K562 (cell line): ENCODE results near the gene SELENOM. TPM values are rescaled to one million over a fixed set of nuclear protein-coding genes. Genes with fewer than 3 reads are reported as not detected.

Experiments used
- ATAC-seq: fragments of 200-7000 bp; cut with Tn5 transposase; 3 replicates; pipeline ENCODE4 v1.9.1; 2020; ENCODE audit warnings: moderate library complexity
- BruUV-seq: library from RNA; stranded (reverse); fragments of 400-500 nt; replicated peaks from 2 replicates; lab custom pipeline; 2021; lab: Mats Ljungman, UMichigan
- CTCF ChIA-PET: fragments of 300-600 bp; formaldehyde crosslinking; extraction: SDS; loops from one replicate; lab custom pipeline; 2021; ENCODE audit warnings: low intra/inter-chr PET ratio; lab: Yijun Ruan, JAX
- POLR2A ChIA-PET: fragments of 300-600, 350-650 bp; sonication (Branson Sonifier 250); formaldehyde crosslinking; extraction: SDS; loops from one replicate; lab custom pipeline; 2021; ENCODE audit warnings: antibody characterized with exemption, inconsistent platforms; lab: Yijun Ruan, JAX
- DNase-seq, 4 experiments: peaks; one replicate each; pipeline versions ENCODE4 v3.0.0 to v3.0.0-alpha.2; 2011 to 2018; ENCODE audit warnings: low spot score in 3 of 4, mixed read lengths in 3 of 4; ENCODE audit errors: extremely low read depth in 1 of 4
- FAIRE-seq: peaks from 2 replicates; lab custom pipeline; 2011; peaks lifted over from hg19 to GRCh38; lab: Jason Lieb, UNC
- H2AFZ ChIP-seq: 2 replicates; pipeline ENCODE4 v1.6.0; 2011; ENCODE audit warnings: low read depth, low read length, control low read depth, inconsistent platforms
- H3K27ac ChIP-seq: fragments of 200-600 bp; 3 replicates; pipeline ENCODE4 v1.8.0; 2011; ENCODE audit warnings: low read depth, mild to moderate bottlenecking, control low read depth, inconsistent platforms, low read length, moderate library complexity, mixed read lengths; ENCODE audit errors: extremely low read depth
- H3K27me3 ChIP-seq, 2 experiments: fragments of 300-600 bp in 1 of 2; 2 replicates in 1 of 2; 3 replicates in 1 of 2; pipeline versions ENCODE4 v1.6.0 to v1.8.0; 2011; ENCODE audit warnings: inconsistent platforms in 2 of 2, low read length in 2 of 2, mild to moderate bottlenecking in 1 of 2, mixed read lengths in 1 of 2, moderate library complexity in 1 of 2; ENCODE audit not compliant: control insufficient read depth in 2 of 2, insufficient read depth in 2 of 2
- H3K36me3 ChIP-seq: fragments of 300-600 bp; 3 replicates; pipeline ENCODE4 v1.8.0; 2011; ENCODE audit warnings: mild to moderate bottlenecking, low read length, inconsistent platforms; ENCODE audit not compliant: control insufficient read depth, insufficient read depth
- H3K4me1 ChIP-seq, 2 experiments: fragments of 200-600 bp in 1 of 2; replicated peaks in 1 of 2; 2 replicates in 1 of 2; 3 replicates in 1 of 2; pipeline versions ENCODE4 v1.5.1 to v1.8.0; 2011; ENCODE audit warnings: inconsistent platforms in 2 of 2, low read length in 2 of 2, mild to moderate bottlenecking in 1 of 2, mixed read lengths in 1 of 2, moderate library complexity in 1 of 2; ENCODE audit not compliant: control insufficient read depth in 2 of 2, insufficient read depth in 2 of 2
- H3K4me2 ChIP-seq: 2 replicates; pipeline ENCODE4 v1.6.1; 2011; ENCODE audit warnings: low read length, control low read depth, inconsistent platforms, mixed read lengths; ENCODE audit not compliant: insufficient read depth
- H3K4me3 ChIP-seq: fragments of 200-600 bp; sonication (generic), shearing (Covaris generic); 2 replicates; pipeline ENCODE4 v1.5.1; 2016; ENCODE audit warnings: control low read depth, inconsistent platforms
- H3K79me2 ChIP-seq: fragments of 200-600 bp; 3 replicates; pipeline ENCODE4 v1.8.0; 2011; ENCODE audit warnings: low read length, inconsistent platforms; ENCODE audit not compliant: control insufficient read depth, insufficient read depth
- H3K9ac ChIP-seq, 2 experiments: 2 replicates each; pipeline versions ENCODE4 v1.6.0 to v1.6.1; 2011; ENCODE audit warnings: low read depth in 2 of 2, low read length in 2 of 2, control low read depth in 1 of 2, inconsistent platforms in 1 of 2, mild to moderate bottlenecking in 1 of 2, mixed read lengths in 1 of 2; ENCODE audit not compliant: insufficient read depth in 1 of 2
- H3K9me1 ChIP-seq: one replicate; pipeline ENCODE4 v1.6.0; 2011; ENCODE audit warnings: inconsistent platforms, mild to moderate bottlenecking, low read length, moderate library complexity; ENCODE audit not compliant: control insufficient read depth, insufficient read depth
- H3K9me3 ChIP-seq: replicated peaks from 2 replicates; pipeline ENCODE4 v1.5.1; 2011; ENCODE audit warnings: low read depth, low read length, inconsistent platforms; ENCODE audit not compliant: control insufficient read depth, insufficient read depth
- H4K20me1 ChIP-seq: replicated peaks from 2 replicates; pipeline ENCODE4 v1.6.1; 2011; ENCODE audit warnings: low read length, inconsistent platforms, mixed read lengths; ENCODE audit not compliant: control insufficient read depth, insufficient read depth
- DMBX1 ChIP-seq: fragments of 250-450 bp; sonication (Bioruptor Pico); IDR thresholded peaks from 2 replicates; pipeline ENCODE4 v1.8.0; 2022; ENCODE audit warnings: inconsistent platforms, mild to moderate bottlenecking, moderate library complexity, borderline replicate concordance
- NR2C1 ChIP-seq, 2 experiments: fragments of 450-650 bp; IDR thresholded peaks; 2 replicates each; pipeline ENCODE4 v1.6.1; 2017; ENCODE audit warnings: mild to moderate bottlenecking in 2 of 2, antibody characterized with exemption in 1 of 2, inconsistent platforms in 1 of 2, missing compliant biosample characterization in 1 of 2, missing genetic modification characterization in 1 of 2
- WGBS: fragments of 100-300 bp; shearing (Covaris generic); methylation state at CpG from one replicate; pipeline ENCODE4 v1.1.6; 2016; ENCODE audit warnings: low coverage, mixed read lengths; ENCODE audit not compliant: insufficient coverage; ENCODE audit errors: missing lambda C conversion rate; 5-methylcytosine and 5-hydroxymethylcytosine counted together
- in situ Hi-C: fragments of 300-500 bp; cut with MboI; formaldehyde crosslinking; loops from 4 replicates; pipeline ENCODE4 v1.15.0; 2018; ENCODE audit warnings: inconsistent platforms, mixed read lengths
- intact Hi-C: fragments of 100-400 bp; cut with micrococcal nuclease; formaldehyde crosslinking; loops from 2 replicates; pipeline ENCODE4 v1.14.2; 2022
- polyA plus RNA-seq, 8 experiments: library from polyadenylated mRNA; depleted of rRNA in 4 of 8; stranded (reverse) in 5 of 8; unstranded in 3 of 8; fragments of >200 nt; fragmentation: Nextera tagmentation in 2 of 8; fragmentation: Illumina TruSeq in 1 of 8; extraction: Ambion mirVana in 2 of 8; extraction: Trizol in 1 of 8; gene quantifications; 2 replicates each; pipeline versions ENCODE4 v1.2.1 to v1.2.3, GENCODE V29; 2011 to 2014; ENCODE audit warnings: inconsistent platforms in 1 of 8, missing spikeins in 1 of 8
- total RNA-seq, 7 experiments: library from RNA; depleted of rRNA in 6 of 7; stranded (reverse); fragments of >200 nt in 6 of 7; fragmentation: Illumina TruSeq in 2 of 7; extraction: Trizol in 2 of 7; gene quantifications; 2 replicates each; pipeline versions ENCODE4 v1.2.1 to v1.2.3, GENCODE V29; 2011 to 2021; ENCODE audit warnings: low replicate concordance in 1 of 7
- TF ChIP-seq, protein P1 (sequence below), 2 experiments: fragments of 250-450 bp in 1 of 2; fragments of 450-650 bp in 1 of 2; sonication (Bioruptor Pico) in 1 of 2; IDR thresholded peaks; 2 replicates each; pipeline versions ENCODE4 v1.6.1 to v1.8.0; 2016 to 2021; ENCODE audit warnings: mild to moderate bottlenecking in 2 of 2, moderate library complexity in 2 of 2, missing compliant biosample characterization in 1 of 2, missing genetic modification characterization in 1 of 2
- TF ChIP-seq, protein P2 (sequence below): fragments of 250-450 bp; sonication (Bioruptor Pico); IDR thresholded peaks from 2 replicates; pipeline ENCODE4 v1.5.0; 2021

Gene SELENOM
- total and polyA plus RNA-seq, 9 of the 15 experiments (the other 6 are each of a cell fraction or from before 2014, with no cell fraction given), result 1.2 to 10.6 (median 3.7) TPM

DNA sequence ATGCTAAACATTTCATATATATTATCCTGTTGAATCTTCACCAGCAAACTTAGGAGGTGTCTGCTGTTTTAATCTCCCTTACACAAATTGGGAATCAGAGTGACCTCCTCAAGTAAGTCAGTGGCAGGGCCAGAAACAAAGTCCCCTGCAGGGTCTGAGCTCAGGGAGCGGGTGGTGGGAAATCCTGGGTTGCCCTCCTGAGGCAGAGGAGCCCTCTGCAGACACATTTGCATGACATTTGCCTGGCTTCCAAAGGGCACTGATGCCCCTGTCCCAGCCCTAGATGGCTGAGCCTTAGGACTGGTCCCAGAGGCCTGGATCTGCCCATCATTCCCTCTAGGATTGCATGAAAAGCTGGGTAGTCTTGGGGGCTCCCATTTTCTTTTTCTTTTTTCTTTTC is 13.3 kb upstream of the SELENOM start:
- Histone ChIP-seq H3K79me2 (no peaks in the 10 kb centered on the region), H3K9me3 (no peaks in the 10 kb centered on the region), H3K4me3 (no peak overlapping the region), H3K27ac (no peak overlapping the region), H2AFZ (no peak overlapping the region)
- in situ Hi-C loops, result no loop called here
- ATAC-seq (no peak), DNase-seq (no peak)
- TF ChIP-seq DMBX1 (CRISPR knock-in tag) (no peak), NR2C1 (IDR thresholded peaks at IDR 0.05) (no peak), NR2C1 (tag; IDR thresholded peaks at IDR 0.05) (no peak)
- TF ChIP-seq, protein P1, sequence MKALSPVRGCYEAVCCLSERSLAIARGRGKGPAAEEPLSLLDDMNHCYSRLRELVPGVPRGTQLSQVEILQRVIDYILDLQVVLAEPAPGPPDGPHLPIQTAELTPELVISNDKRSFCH (CRISPR knock-in tag; IDR thresholded peaks at IDR 0.05), result no peak
- TF ChIP-seq, protein P1 (tag; IDR thresholded peaks at IDR 0.05), result no peak
- TF ChIP-seq, protein P2, sequence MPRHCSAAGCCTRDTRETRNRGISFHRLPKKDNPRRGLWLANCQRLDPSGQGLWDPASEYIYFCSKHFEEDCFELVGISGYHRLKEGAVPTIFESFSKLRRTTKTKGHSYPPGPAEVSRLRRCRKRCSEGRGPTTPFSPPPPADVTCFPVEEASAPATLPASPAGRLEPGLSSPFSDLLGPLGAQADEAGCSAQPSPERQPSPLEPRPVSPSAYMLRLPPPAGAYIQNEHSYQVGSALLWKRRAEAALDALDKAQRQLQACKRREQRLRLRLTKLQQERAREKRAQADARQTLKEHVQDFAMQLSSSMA (CRISPR knock-in tag), result no peak
- TF ChIP-seq, all 486 proteins: peak for 0
- FAIRE-seq, result no peak
- no TSS peak for BruUV-seq
- ChIA-PET CTCF (no interaction called here), POLR2A (interaction anchor here (0.9 to 1.3 kb wide), 3 partner anchors 12 to 20 kb away, joined by 3 to 4 read pairs (median 4); partner anchors contain the start of gene PLA2G3)
- no peak overlapping the region for H3K9ac ChIP-seq
- no peaks in the 10 kb centered on the region for H4K20me1 ChIP-seq
- H3K27me3 ChIP-seq, result no peaks in the 10 kb centered on the region
- H3K9me1 ChIP-seq, result no peaks in the 10 kb centered on the region
- H3K4me2 ChIP-seq, result no peak overlapping the region
- 100% methylated on average over 1 of the region's 1 CpG for WGBS
- intact Hi-C loops, result no loop called here
- H3K36me3 ChIP-seq, result no peaks in the 10 kb centered on the region
- peaks cover 26 to 42% of the 10 kb centered on the region in 2 experiments for H3K4me1 ChIP-seq
